Femur (tissue), 1 donor: ENCODE data around the gene HPSE2.
A peak's percentile ranks its signal among the peaks of the same experiment; 100 is the strongest.
"Not testable (repeated sequence)": the region's sequence is repeated elsewhere in the genome, so short reads cannot be mapped to it uniquely, and the experiment has no call there.

Experiments used
- DNase-seq: peaks from one replicate; pipeline ENCODE4 v3.0.0-alpha.2; 2017

Gene HPSE2

DNA sequence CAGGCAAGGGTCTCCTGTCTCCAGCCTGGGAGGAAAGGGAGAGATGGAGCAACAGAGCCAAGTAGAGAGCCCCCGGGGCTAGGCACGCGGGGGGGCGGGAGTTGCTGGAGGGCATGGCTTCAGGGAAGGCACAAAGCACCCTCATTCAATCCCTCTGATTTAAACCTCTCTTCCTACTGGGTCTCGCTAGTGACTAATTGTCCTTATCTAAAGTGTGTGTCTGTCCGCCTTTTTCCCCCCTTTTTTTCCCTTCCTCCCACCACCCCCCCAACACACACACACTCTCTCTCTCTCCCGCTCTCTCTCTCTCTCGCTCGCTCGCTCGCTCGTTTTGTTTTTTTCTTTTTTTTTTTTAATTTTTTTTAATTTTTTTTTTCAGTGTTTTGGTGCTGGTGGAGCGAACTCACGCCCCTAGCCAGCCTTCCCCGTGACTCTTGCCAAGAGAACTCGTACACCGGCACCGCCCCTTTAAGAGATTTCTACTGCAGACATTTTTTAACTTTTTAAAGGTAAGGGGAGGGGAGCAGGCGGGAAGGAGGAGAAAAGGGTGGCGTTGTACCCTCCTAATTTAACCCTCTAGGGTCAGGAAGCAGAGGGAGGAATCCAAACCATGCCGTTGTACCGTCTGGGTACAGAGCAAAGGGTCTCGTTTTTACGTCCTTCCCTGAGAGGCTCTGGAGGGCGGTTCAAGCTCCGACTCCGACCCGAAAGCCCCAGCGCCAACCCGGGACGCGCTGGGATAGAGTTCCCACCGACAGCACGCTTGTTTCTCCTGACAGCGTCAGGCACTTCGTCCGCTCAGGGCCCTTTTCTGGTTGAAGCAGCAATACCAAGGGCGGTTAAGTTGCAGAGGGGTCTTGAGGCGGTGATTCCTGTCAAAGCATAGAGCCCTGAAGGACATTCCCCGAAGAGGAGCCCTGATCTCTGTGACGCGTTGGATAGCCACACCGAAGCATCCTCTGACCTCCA is at the start of gene HPSE2:
Gene HPSE2, minus strand, starts transcription at position 195 of the 969 bp plus-strand sequence.
- peak; percentile 29 for DNase-seq

DNA sequence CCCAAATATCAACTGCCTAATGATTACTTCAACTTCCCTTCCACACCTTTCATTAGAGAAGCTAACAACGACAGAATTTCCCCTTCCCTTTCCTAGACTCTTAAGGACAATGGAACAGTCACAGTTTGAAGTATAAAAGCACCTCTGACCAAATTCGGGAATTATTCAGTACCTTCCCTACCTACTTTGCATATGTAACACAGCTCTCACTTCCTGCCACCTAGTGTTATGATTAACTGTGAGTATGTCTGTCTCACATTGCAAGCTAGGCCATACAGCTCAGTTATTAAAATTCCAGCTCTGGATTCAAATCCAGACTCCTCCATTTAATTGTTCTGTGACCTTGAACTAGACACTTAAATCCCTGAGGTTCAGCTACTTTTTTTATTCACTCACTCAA is 44.8 kb upstream of the HPSE2 start:
- DNase-seq, result no peak

DNA sequence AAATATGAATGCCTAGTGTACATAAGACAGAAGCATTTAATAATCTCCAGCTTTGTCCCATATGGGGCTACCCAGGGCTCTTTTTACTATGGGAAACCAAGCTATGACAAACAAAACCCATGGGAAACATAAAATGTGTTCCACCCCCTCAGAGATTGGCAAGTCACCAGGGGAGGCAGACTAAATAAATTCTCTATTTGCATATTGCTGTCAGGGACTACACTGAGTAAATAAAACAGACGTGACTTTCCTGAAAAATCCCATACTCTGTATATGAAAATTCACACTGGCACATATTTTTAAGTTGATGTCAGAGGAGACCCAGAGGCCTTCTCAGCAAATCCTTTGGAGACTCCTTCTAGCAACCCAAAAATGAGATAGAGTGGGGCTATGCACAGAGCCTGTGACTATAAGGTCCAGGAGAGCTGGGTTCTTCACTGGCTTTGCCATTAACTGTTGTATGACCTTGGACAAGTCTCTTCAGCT is 44.0 kb upstream of the HPSE2 start:
- DNase-seq, result peak; percentile 25

DNA sequence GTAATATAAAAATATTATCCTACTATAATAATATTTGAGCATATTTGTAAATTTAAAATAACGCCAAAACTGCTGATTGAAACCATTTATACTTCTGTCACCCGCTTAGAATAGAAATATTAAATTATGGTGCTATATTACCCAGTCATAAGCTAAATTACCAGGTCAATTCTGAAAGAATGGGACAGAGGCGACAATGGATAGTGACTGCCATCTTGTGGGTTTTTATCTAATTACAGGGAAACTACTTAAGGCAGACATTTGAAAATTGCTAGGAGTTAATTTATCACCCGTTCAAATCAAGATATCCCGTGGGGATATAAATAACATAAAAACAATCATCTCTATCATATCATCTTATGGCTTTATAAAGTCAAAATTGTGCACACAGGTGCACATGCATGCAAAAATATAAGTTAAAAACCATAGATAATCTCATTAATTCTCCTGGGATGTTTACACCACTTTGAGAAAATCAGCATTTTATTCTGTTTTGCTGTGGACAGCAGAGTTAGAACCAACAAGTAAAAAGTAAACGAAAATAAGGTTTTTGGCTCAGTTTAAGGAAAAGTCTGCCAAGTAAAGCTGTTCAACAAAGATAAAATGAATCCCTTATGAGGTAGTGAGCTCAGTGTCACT is 41.3 kb upstream of the HPSE2 start:
- DNase-seq, result no peak

DNA sequence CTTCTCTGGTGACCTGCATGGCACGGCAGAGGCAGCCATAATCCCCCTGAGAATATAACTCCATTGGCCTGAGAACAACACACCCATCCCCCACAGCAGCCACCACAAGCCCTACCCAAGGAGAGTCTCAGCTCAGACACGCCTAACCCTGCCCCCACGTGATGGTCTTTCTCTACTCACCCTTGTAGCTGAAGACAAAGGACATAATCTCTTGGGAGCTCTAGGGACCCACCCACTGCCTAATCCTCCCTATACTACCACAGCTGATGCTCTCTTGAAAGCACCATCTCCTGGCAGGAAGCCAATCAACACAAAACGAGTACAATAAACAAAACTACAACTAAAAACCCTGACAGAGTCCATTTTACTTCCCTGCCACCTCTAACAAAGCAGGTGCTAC is 30.7 kb upstream of the HPSE2 start:
- DNase-seq, result no peak

DNA sequence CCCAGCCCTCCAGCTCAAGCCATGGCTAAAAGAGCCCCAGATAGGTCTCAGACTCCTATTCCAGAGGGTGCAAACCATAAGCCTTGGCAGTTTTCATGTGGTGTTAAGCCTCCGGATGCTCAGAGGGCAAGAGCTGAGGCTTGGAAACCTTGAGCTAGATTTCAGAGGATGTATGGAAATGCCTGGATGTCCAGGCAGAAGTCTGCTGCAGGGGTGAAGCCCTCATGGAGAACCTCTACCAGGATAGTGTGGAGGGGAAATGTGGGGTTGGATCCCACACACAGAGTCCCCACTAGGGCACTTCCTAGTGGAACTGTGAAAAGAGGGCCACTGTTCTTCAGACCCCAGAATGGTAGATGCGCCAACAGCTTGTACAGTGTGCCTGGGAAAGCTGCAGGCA is 13.2 kb upstream of the HPSE2 start:
- no peak for DNase-seq

DNA sequence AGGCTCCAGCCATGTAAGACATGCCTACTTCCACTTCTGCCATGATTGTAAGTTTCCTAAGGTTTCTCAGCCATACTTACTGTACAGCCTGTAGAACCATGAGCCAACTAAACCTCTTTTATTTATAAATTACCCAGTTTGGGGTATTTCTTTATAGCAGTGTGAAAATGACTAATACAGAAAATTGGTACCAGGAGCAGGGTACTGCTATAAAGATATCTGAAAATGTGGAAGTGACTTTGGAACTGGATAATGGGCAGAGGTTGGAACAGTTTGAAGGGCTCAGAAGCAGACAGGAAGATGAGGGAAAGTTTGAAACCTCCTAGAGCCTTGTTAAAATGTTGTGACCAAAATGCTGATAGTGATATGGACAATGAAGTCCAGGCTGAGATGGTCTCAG is 12.2 kb upstream of the HPSE2 start:
- DNase-seq, result not testable (repeated sequence)

DNA sequence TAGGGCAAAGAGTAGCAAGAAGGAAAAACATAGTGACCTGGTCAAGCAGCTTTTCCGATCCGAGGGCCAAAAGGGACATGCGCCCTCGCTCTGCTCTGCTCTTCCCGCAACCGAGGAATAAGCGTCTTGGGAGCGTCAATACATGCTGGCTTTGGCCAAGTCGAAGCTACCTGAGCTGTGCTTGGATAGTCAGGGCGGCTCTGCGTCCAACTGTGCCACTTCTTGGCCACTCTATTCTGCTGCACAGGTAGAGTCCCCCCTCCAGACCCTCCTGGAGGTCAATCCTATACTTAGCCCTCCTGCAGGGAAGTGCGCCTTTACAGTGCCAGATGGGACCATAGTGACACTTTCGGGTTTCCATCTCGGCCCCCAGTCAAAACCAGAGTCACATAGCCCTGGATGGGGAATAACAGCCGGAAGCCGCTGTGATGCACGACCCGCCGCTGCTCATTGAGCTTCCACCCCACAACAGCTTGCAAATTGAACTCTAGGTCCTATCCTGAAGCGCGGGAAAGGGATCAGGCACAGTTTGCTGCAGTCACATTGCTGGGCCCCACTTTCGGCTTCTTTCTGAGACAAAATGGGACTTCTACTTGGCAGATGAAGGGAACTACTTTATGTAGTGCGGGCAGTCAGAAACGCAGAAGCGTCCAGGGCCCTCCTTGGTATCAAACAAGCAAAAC is 1.1 kb upstream of the HPSE2 start:
- no peak for DNase-seq

DNA sequence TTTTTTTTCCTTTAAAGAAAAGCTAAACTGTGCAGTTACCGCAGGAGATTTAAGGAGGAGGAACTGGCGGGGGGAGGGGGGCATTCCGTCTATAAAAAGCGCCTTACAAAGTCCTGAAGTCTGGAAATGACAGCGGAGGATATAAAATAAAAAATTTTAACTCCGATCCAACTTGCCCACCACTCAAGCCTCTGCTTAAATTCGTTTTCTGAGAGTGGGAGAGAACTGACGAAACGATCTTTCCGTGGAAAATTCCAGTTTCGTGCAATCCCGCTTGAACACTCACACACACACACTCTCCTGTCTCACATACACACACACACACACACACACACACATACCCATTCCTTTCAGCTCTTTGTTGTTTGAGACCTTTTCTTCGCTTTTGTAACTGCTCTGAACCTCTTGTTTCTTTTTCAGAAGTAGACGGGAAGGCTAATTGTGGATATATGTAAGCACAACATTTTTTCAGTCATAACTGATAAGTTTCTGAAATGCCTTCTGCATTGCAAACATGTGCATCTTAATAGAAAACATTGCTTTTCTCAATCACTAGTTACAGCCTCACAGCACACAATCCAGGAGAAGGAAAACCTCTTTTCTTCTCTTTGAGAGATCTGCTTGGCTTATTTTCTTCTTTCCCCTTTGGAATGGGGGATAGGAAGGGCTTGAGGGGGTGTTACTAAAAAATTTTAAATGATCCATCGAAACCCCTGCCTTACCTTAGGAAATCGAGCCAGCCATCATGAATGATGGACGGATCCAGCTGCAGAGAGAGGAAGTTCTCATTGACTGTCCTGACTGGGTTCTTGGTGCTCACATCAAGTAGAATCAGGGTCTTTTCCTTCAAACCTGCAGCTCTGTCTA is 628 bp downstream of the HPSE2 start:
- DNase-seq, result no peak

DNA sequence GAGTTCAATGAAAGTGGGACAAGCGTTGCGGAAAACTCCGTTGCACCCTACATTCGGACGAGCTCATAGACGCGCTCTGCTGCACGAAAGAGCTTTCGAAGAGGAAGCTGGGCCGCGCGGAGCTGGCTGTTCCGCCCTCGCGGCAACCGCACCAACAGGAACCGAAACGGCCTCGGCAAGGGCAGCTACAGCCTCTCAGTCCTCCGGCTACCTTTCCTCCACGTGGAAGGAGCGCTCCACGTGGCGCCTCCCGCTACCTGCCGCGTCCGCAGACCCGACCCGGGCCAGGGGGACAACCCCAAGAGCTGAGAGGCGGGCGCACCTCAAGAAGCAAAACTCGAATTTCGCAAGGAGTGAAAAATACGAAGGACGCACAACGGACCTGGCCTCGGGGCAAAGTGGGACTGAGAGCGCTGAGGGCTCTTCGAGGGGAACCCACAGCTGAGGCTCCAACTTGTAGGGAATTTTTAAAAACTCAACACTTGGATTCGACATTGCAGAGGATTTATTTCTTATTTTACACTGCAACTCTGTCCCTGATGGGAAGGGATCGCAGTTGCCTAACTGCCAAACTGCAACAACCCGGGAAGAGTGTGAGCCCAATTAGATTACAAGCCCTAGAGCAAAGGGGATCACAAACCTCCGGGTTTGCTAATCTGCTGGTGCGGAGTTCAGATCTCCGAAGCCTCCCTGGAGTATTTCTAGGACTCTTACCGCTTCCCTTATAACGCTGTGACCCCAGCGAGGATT is 1.4 kb downstream of the HPSE2 start:
- peak; percentile 70 for DNase-seq

DNA sequence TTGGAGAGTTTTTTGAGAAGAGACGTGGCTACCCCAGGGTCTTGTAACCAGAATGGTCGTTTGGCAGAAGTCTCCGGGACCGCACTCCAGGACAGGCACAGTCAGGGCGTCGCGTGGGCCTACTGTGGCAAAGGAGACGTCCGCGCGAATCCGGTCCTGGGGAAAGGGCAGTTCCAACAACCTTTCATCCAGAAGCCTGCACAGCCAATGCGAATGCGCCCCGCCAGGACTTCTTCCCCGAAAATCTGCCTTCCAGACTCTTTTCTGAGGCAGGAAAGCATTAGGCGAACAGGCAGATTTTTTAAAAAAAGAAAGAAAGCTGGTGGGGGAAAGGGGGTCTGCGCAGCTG is 2.0 kb downstream of the HPSE2 start:
- no peak for DNase-seq

DNA sequence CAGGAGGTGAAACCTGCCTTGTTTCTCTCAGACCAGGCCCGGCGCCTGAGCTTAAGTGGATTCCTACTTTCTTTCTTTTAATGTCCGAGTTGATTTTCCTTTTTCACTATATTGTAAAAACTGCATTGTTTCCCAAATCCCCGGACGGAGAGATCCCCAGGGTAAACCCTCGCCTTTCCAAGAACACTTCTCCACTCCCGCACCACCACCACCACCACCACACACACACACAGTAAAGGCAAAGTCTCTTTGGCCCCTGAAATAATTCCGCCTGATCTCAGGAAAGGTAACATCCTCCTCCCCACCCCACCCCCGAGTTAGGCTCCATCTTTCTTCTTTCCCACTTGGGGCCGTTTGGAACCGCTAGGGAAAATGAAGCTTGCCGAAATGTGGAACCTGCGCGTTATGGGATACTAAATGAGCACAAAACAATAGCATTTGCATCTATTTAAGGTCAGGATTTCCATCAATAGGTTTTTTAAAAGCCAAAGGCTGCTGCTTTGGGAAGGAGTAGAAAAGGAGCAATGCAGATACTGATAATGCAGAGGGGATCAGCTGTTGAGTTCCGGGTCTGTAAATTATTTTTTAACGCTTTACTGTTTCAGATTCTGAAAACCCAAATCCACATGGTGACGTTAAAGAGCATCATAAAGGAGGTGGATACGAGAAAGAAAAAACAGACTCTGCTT is 2.5 kb downstream of the HPSE2 start:
- no peak for DNase-seq

DNA sequence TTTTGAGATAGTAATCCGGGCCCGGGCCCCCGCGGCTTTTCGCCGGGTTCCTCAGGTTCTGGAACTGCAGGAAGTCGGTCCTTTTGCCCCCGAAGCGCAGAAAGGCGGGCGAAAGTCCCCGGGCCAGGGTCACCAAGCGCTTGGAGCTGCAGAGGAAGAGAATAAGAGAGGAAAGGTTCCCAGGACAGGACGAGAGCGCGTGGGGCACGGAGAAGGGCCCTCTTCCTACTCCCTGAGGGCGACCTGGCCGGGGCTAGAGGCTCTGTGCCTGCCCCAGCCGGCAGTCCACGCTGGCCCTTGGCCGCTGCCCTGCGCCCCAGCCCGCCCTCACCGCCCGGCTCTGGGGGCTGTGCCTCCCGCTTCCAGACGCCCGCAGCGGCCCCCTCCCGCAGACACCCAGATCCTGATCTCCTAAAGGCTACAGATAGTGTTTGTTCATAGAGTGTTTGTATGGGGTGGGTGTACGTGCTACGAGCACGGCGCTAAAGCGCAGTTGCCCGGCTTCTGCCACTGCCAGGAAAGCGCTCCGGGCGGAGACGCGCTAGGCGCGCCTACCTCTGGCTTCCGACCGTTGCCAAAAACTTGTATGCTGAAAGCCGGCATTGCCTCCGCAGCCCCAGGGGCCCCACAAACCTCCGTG is 3.2 kb downstream of the HPSE2 start:
- peak; percentile 23 for DNase-seq

DNA sequence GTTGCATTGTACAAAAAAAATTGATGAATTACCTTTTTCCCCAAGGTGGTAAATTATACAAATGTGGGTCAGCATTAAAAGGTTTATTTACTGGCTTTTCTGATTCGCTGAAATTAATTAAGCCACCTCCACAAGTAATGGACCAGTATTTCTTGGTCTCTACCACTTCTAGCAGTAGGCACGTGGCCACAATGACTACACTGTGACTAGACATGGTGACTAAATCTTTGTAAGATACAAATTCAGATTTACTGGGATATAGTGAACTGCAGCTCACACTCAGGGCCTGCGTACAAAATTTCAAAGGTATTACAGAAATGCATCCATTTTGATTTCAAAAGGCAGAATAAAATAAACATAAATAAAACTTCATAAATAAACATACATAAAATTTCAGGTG is 10.9 kb downstream of the HPSE2 start:
- no peak for DNase-seq

DNA sequence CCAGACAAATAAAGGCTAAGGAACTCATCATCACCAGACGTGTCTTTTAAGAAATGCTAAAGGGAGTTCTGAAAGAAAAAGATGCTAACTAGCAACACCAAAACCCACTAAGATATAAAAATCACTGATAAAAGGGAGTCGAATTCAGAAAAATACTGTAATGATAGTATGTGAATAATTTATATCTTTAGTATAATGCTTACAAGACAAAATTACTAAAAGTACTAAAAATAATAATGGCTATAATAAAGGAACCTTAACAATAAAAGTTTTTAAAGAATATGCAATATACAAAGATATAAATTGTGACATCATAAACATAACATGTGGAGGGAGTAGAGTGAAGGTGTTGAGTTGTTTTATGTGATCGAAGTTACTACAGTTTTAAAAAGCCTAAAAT is 28.3 kb downstream of the HPSE2 start:
- DNase-seq, result no peak

DNA sequence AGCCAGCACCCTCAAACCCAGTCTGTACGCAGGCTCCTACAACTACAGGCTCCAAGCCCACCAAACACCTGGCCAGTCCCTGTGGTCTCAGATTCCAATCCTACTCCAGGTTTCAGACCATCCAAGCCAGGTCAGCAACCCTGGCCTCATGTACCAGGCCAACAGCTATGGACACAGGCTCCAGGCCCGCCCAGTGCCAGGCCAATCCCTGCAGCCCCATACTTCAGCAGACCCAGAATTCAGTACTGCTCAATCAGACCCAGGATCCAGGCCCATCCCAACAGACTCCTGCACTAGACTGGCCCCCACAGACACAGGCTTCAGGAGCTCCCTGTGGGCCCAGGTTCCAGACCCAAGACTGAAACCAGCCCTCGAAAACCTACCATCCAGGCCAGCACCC is 32.3 kb downstream of the HPSE2 start:
- DNase-seq, result no peak

DNA sequence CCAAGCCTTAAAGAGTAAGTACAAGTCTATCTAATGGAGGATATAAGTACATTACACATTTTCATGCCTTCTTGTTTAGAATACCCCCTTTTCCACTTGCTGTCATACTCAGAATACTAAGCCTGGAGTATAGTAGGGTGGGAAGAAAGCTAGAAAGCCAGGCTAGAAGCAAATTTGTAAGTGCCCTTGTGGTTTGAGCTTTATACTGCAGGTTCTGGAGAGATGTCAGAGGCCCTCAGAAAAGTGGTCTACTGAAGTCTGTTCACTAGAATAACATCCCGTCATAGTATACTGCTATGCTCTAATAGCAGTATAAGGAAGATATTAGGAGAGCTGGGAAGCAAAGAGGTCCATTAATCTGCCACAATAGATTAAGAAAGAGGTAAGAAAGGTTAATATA is 62.7 kb downstream of the HPSE2 start:
- DNase-seq, result no peak

DNA sequence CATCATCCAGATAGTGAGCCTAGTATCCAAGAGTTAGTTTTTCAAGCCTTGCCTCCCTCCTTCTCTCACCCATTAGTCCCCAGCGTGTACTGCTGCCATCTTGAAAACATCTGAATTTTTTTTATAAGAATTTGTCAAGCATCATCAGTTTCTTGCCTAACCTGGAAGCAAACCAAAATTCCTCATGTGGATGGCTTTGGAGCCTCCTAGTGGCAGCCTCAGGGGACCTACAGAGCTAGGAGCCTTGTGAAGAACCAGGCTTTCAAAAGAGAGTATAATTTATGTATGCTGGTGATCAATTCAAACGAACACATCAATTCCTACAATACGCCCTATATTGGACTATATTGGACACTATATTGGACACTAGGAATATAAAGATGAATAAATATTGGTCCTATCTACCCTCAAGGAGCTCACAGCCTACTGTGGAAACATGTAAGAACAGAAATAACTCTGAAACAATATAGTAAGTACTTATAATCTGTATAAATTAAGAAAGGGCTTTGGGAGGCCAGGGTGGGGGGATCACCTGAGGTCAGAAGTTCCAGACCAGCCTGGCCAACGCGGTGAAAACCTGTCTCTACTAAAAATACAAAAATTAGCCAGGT is 63.4 kb downstream of the HPSE2 start:
- DNase-seq, result peak; percentile 18

DNA sequence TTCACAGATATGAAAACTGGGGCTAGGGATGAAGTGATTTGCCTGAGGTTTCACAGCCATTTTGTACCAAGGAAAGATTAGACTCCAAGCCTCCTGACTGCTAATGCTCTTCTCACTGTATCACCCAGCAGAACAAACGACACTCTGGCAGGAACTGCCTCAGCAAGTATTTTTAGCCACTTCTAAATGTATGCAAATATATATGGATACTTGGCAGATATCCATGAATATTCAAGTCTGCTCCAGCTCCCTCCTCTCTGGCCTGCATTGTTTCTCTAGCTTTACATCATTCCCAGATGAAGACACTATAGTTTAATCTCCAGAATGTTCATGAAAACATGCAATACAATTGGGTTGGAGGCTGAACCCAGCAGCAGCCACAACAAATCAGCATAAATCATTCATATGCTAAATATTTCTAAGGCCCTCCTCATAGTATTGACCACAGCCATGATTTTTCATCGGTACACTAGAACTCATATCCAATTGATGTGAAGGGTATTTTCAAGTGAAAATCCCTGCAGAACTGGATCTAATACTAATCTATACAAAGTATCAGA is 65.5 kb downstream of the HPSE2 start:
- no peak for DNase-seq

DNA sequence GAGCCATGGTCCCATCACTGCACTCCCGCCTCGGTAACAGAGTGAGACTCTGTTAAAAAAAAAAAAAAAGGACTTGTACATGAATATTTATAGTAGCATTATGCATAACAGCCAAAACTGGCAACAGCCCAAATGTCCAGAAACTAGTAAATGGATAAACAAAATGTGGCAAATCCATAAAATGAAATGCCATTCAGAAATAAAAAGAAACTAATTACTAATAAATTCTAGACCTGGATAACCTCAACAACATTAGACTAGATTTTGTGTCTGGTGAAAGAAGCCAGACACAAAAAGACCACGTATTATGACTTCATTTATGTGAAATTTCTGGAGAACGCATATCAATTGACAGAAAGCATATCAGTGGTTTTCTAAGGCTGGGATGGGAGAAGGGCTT is 74.5 kb downstream of the HPSE2 start:
- DNase-seq, result no peak
